OCI-LY1 (cell line): Measurements from ENCODE around the gene NXN.

Experiments
- H2AFZ ChIP-seq: fragments of 200-600 bp; sonication (generic), shearing (Covaris generic); 2 replicates; pipeline ENCODE4 v1.6.0; 2014; ENCODE audit warnings: antibody characterized with exemption, mild to moderate bottlenecking, low read length
- H3F3A ChIP-seq: fragments of 200-600 bp; sonication (generic), shearing (Covaris generic); 2 replicates; pipeline ENCODE4 v1.6.0; 2014; ENCODE audit warnings: mild to moderate bottlenecking, antibody characterized with exemption, low read length, moderate library complexity; ENCODE audit not compliant: insufficient read depth
- H3K27ac ChIP-seq: fragments of 200-600 bp; sonication (generic); 2 replicates; pipeline ENCODE4 v1.5.1; 2014; ENCODE audit warnings: low read length, mixed run types, mild to moderate bottlenecking, low read depth; ENCODE audit not compliant: poor library complexity, severe bottlenecking
- H3K27me3 ChIP-seq: fragments of 200-600 bp; sonication (generic); 2 replicates; pipeline ENCODE4 v1.6.0; 2014; ENCODE audit warnings: antibody characterized with exemption, mild to moderate bottlenecking, low read length, moderate library complexity; ENCODE audit not compliant: insufficient read depth
- H3K36me3 ChIP-seq: fragments of 200-600 bp; sonication (generic); 2 replicates; pipeline ENCODE4 v1.6.1; 2014; ENCODE audit warnings: mild to moderate bottlenecking, antibody characterized with exemption, low read length, moderate library complexity, mixed read lengths; ENCODE audit not compliant: insufficient read depth
- H3K4me1 ChIP-seq: fragments of 200-600 bp; sonication (generic); 2 replicates; pipeline ENCODE4 v1.5.1; 2014; ENCODE audit warnings: mild to moderate bottlenecking, low read length, moderate library complexity; ENCODE audit not compliant: insufficient read depth, severe bottlenecking
- H3K4me2 ChIP-seq: fragments of 200-600 bp; sonication (generic), shearing (Covaris generic); 2 replicates; pipeline ENCODE4 v1.6.1; 2014; ENCODE audit warnings: low read length
- H3K4me3 ChIP-seq: fragments of 200-600 bp; sonication (generic); 2 replicates; pipeline ENCODE4 v1.5.1; 2014; ENCODE audit warnings: low read length, low read depth, mild to moderate bottlenecking, mixed read lengths; ENCODE audit not compliant: poor library complexity, severe bottlenecking
- H3K79me2 ChIP-seq: fragments of 200-600 bp; shearing (Covaris generic); 2 replicates; pipeline ENCODE4 v1.6.1; 2016; ENCODE audit warnings: mixed run types, low read length, mixed read lengths; ENCODE audit not compliant: insufficient read depth
- H3K9ac ChIP-seq: fragments of 200-600 bp; sonication (generic), shearing (Covaris generic); 2 replicates; pipeline ENCODE4 v1.6.1; 2014; ENCODE audit warnings: mild to moderate bottlenecking, low read length, mixed read lengths
- H3K9me2 ChIP-seq: fragments of 200-600 bp; sonication (generic), shearing (Covaris generic); 2 replicates; pipeline ENCODE4 v1.6.1; 2014; ENCODE audit warnings: low read depth, mild to moderate bottlenecking, low read length, mixed read lengths
- H3K9me3 ChIP-seq: fragments of 200-600 bp; shearing (Covaris generic); 2 replicates; pipeline ENCODE4 v1.6.1; 2014; ENCODE audit warnings: low read length, mixed read lengths
- H4K20me1 ChIP-seq: fragments of 200-600 bp; sonication (generic), shearing (Covaris generic); 2 replicates; pipeline ENCODE4 v1.6.0; 2016; ENCODE audit warnings: mild to moderate bottlenecking, low read length; ENCODE audit not compliant: insufficient read depth
- EZH2 ChIP-seq: fragments of 200-600 bp; sonication (generic), shearing (Covaris generic); IDR thresholded peaks from 2 replicates; pipeline ENCODE4 v1.8.0; 2017; ENCODE audit warnings: borderline replicate concordance, mixed run types, mild to moderate bottlenecking, antibody characterized with exemption, low read length, moderate library complexity, mixed read lengths
- TF ChIP-seq, protein P1 (sequence below): fragments of 200-600 bp; sonication (generic), shearing (Covaris generic); IDR thresholded peaks from 2 replicates; pipeline ENCODE4 v1.5.1; 2017; ENCODE audit warnings: mild to moderate bottlenecking, antibody characterized with exemption, low read length, moderate library complexity, mixed read lengths

Gene NXN

DNA sequence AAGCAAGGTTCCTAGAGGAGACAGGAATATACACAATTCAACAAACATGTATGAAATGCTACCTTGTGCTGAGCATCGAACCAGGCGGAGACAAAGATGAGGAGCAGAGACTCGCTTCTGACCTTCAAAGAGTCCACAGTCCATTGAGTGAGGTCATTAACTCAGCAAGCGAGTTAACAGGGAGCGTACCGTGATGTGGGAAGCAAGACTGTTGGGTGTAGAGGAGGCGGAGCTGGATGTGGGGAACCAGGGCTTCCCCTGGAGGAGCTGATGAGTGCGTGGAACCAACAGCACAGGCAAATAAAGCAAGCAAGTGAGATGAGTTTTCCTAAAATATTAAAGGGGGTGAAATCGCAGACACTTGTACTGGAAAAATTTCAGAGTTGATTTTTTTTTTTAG is 65.0 kb downstream of the NXN start:
- TF ChIP-seq, protein P1, sequence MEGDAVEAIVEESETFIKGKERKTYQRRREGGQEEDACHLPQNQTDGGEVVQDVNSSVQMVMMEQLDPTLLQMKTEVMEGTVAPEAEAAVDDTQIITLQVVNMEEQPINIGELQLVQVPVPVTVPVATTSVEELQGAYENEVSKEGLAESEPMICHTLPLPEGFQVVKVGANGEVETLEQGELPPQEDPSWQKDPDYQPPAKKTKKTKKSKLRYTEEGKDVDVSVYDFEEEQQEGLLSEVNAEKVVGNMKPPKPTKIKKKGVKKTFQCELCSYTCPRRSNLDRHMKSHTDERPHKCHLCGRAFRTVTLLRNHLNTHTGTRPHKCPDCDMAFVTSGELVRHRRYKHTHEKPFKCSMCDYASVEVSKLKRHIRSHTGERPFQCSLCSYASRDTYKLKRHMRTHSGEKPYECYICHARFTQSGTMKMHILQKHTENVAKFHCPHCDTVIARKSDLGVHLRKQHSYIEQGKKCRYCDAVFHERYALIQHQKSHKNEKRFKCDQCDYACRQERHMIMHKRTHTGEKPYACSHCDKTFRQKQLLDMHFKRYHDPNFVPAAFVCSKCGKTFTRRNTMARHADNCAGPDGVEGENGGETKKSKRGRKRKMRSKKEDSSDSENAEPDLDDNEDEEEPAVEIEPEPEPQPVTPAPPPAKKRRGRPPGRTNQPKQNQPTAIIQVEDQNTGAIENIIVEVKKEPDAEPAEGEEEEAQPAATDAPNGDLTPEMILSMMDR: no peak
- no peak for TF ChIP-seq EZH2
- no peak overlapping the region for H3K4me2 ChIP-seq
- H3K27ac ChIP-seq: no peak overlapping the region
- H3K4me1 ChIP-seq: no peaks in the 10 kb centered on the region
- no peak overlapping the region for H3K9ac ChIP-seq
- H3K4me3 ChIP-seq: no peak overlapping the region
- no peaks in the 10 kb centered on the region for H3F3A ChIP-seq
- H3K79me2 ChIP-seq: no peaks in the 10 kb centered on the region
- no peaks in the 10 kb centered on the region for H3K9me2 ChIP-seq
- no peaks in the 10 kb centered on the region for H4K20me1 ChIP-seq
- no peaks in the 10 kb centered on the region for H3K9me3 ChIP-seq
- H3K27me3 ChIP-seq: no peaks in the 10 kb centered on the region; the same call in 1 of the 2 replicates
- H3K36me3 ChIP-seq: no peaks in the 10 kb centered on the region
- no peak overlapping the region for H2AFZ ChIP-seq

- H3K4me2 ChIP-seq: no peak overlapping the region
- H3K9me3 ChIP-seq: no peaks in the 10 kb centered on the region
- no peaks in the 10 kb centered on the region for H3K79me2 ChIP-seq
- no peaks in the 10 kb centered on the region for H3K4me1 ChIP-seq
- no peaks in the 10 kb centered on the region for H3K9me2 ChIP-seq
- H3F3A ChIP-seq: no peaks in the 10 kb centered on the region
- TF ChIP-seq, protein P1: no peak
- no peak for TF ChIP-seq EZH2
- H3K9ac ChIP-seq: no peak overlapping the region
- H2AFZ ChIP-seq: no peak overlapping the region
- H3K4me3 ChIP-seq: no peak overlapping the region
- no peaks in the 10 kb centered on the region; the same call in 1 of the 2 replicates for H3K27me3 ChIP-seq
- H3K36me3 ChIP-seq: no peaks in the 10 kb centered on the region
- no peak overlapping the region for H3K27ac ChIP-seq
- H4K20me1 ChIP-seq: no peaks in the 10 kb centered on the region
Measured at GRCh38 chr17:913207-913606, 66.4 kb downstream of the NXN start.

GRCh38 chr17:909642-910323 is 69.8 kb downstream of the NXN start:
- Histone ChIP-seq H3K4me3 (no peak overlapping the region), H3K9ac (no peak overlapping the region), H3F3A (no peaks in the 10 kb centered on the region), H3K79me2 (no peaks in the 10 kb centered on the region), H3K27ac (no peak overlapping the region), H3K27me3 (no peaks in the 10 kb centered on the region; the same call in 1 of the 2 replicates), H3K9me2 (no peaks in the 10 kb centered on the region), H3K36me3 (no peaks in the 10 kb centered on the region), H2AFZ (no peak overlapping the region), H3K4me1 (no peaks in the 10 kb centered on the region), H3K4me2 (no peak overlapping the region), H4K20me1 (no peaks in the 10 kb centered on the region), H3K9me3 (no peaks in the 10 kb centered on the region)
- TF ChIP-seq, protein P1: no peak
- no peak for TF ChIP-seq EZH2
